Measurements from ENCODE around the gene CFAP119.

CFAP119 gene

GRCh38 chr16:30760001-30760559, 1.8 kb downstream of the CFAP119 start:
- DNase-seq (ENCODE audit: low read depth), result no peak
- TF ChIP-seq CTCF (conservative IDR thresholded peaks at IDR 0.05; ENCODE audit: control insufficient read depth, insufficient read depth, low read depth, low read length), result no peak
- no peak overlapping the region for H3K4me3 ChIP-seq (ENCODE audit: control insufficient read depth, low read depth, low read length)

DNA sequence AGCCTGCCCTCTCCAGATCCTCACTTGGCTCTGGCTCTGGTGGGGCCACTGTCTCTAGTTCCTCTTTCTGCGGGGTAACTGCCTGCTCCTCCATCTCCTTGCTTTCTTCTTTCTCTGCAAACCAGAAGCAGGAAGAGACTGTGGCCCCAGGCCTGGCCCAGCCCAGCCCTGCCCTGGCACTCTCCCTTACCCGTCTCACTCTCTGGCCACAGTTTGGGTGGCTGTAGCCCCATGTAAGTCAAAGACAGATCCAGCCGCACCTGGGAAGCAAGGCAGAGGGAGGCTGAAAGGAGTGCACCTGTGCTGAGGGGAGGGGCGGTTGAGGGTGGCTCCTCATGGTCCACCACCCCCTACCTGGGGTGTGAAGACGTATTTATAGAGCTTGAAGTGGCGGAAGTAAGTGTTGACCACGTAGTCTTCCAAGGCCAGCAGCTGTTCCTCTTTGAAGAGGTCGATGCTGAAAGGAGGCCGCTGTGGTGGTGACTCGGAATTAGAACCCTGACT, 2.8 kb downstream of the CFAP119 start:
- no peak for DNase-seq (ENCODE audit: low read depth)
- no peak overlapping the region for H3K4me3 ChIP-seq (ENCODE audit: control insufficient read depth, low read depth, low read length)
- no peak for TF ChIP-seq CTCF (conservative IDR thresholded peaks at IDR 0.05; ENCODE audit: control insufficient read depth, insufficient read depth, low read depth, low read length)

DNA sequence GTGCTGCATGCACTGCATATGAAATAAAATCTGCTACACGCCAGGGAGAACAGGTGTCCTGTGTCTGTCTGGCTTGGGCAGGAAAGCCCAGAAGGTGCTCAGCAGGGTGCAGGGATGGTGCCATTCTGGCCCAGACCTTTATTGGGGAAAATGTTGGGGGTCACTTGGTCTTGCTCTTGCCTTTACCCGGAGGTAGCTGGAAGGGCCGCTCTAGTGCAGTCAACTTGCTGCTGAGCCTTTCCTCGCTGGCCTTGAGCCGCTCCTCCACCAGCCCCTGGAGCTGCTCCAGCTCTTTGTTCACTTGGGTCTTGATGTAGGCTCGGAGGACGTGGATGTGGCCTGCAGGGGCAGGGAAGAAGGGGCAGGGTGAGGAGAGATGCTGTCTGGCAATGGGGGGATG, 4.5 kb downstream of the CFAP119 start:
- no peak for TF ChIP-seq CTCF (conservative IDR thresholded peaks at IDR 0.05; ENCODE audit: control insufficient read depth, insufficient read depth, low read depth, low read length)
- H3K4me3 ChIP-seq (ENCODE audit: control insufficient read depth, low read depth, low read length), result no peak overlapping the region
- no peak for DNase-seq (ENCODE audit: low read depth)

GRCh38 chr16:30756781-30757100, 5.1 kb downstream of the CFAP119 start:
- no peak for DNase-seq (ENCODE audit: low read depth)
- no peak for TF ChIP-seq CTCF (conservative IDR thresholded peaks at IDR 0.05; ENCODE audit: control insufficient read depth, insufficient read depth, low read depth, low read length)
- H3K4me3 ChIP-seq (ENCODE audit: control insufficient read depth, low read depth, low read length), result no peak overlapping the region

- no peak overlapping the region for H3K4me3 ChIP-seq (ENCODE audit: control insufficient read depth, low read depth, low read length)
- no peak for TF ChIP-seq CTCF (conservative IDR thresholded peaks at IDR 0.05; ENCODE audit: control insufficient read depth, insufficient read depth, low read depth, low read length)
- no peak for DNase-seq (ENCODE audit: low read depth)
Observed at GRCh38 chr16:30755955-30756780, 5.7 kb downstream of the CFAP119 start.

- H3K4me3 ChIP-seq (ENCODE audit: control insufficient read depth, low read depth, low read length), result no peak overlapping the region
- DNase-seq (ENCODE audit: low read depth), result no peak
- TF ChIP-seq CTCF (conservative IDR thresholded peaks at IDR 0.05; ENCODE audit: control insufficient read depth, insufficient read depth, low read depth, low read length), result no peak
Observed at GRCh38 chr16:30753596-30753995, 8.3 kb downstream of the CFAP119 start.
